Stimulated activated CD4-positive, alpha-beta T cell treated with anti-CD3 and anti-CD28 coated beads, Interleukin-15, amount 100 ng/mL, for 48 hours (primary cell): ENCODE data around the gene ALK.

Experiments used
- DNase-seq, 2 donors: peaks; one replicate each; pipeline ENCODE4 v3.0.0-alpha.2; 2020; ENCODE audit warnings: low read depth in 2 of 2

The ALK gene

GRCh38 chr2:29322011-29322410, 599.4 kb downstream of the ALK start:
- DNase-seq = peak in 1 of 2 donors; percentile 12

GRCh38 chr2:29317801-29318485, 603.4 kb downstream of the ALK start:
- no peak for DNase-seq

- no peak for DNase-seq
Observed at GRCh38 chr2:29317077-29317517, 604.3 kb downstream of the ALK start.

GRCh38 chr2:29314816-29315571, 606.4 kb downstream of the ALK start:
- peak; percentile 46 to 47 for DNase-seq

GRCh38 chr2:29311458-29311857, 609.9 kb downstream of the ALK start:
- no peak for DNase-seq

GRCh38 chr2:29310650-29311348, 610.6 kb downstream of the ALK start:
- DNase-seq = no peak

- peak in 1 of 2 donors; percentile 51 for DNase-seq
Observed at GRCh38 chr2:29309090-29310029, 612.0 kb downstream of the ALK start.

GRCh38 chr2:29308366-29308765, 613.0 kb downstream of the ALK start:
- DNase-seq = no peak

- DNase-seq = no peak
Observed at GRCh38 chr2:29307519-29307918, 613.9 kb downstream of the ALK start.

- no peak for DNase-seq
Observed at GRCh38 chr2:29305762-29306161, 615.6 kb downstream of the ALK start.

- no peak for DNase-seq
Observed at GRCh38 chr2:29304399-29305060, 616.9 kb downstream of the ALK start.

- DNase-seq = no peak
Observed at GRCh38 chr2:29296585-29296984, 624.8 kb downstream of the ALK start.

- no peak for DNase-seq
Observed at GRCh38 chr2:29295845-29296244, 625.5 kb downstream of the ALK start.

- DNase-seq = no peak
Observed at GRCh38 chr2:29293830-29294438, 627.5 kb downstream of the ALK start.

- no peak for DNase-seq
Observed at GRCh38 chr2:29290293-29291047, 630.9 kb downstream of the ALK start.

GRCh38 chr2:29284671-29285070, 636.7 kb downstream of the ALK start:
- DNase-seq = no peak

- no peak for DNase-seq
Observed at GRCh38 chr2:29281916-29282247, 639.5 kb downstream of the ALK start.

GRCh38 chr2:29281086-29281915, 640.1 kb downstream of the ALK start:
- DNase-seq = no peak

GRCh38 chr2:29278966-29279365, 642.4 kb downstream of the ALK start:
- DNase-seq = no peak
